ENCODE results near the gene BLOC1S2.

The BLOC1S2 gene

DNA sequence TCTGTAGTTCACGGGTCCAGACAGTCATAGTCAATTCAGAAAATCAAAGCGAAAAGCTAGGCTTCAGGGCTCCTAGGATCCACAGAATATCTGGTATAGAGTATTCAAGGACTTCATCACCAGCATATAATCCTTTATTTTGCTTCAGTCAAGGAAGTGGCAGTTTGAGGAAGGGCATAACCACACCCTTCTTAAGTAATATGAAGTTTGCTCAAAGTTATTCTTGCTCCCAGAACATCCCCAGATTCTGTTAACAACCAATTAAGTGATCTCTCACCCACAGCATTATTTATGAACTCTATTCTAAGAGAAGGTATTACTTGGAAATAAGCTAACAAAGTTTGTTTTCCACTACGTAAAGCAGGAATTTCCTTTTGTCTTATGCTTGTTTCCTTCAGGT is 32.3 kb downstream of the BLOC1S2 start:
- no peak overlapping the region for H3K4me2 ChIP-seq (ENCODE audit: low read length)
- H3K9ac ChIP-seq (ENCODE audit: low read length): no peak overlapping the region
- no peaks in the 10 kb centered on the region for H3K9me3 ChIP-seq (ENCODE audit: insufficient read depth, low read length)
- no peak for TF ChIP-seq EZH2phosphoT487 (IDR thresholded peaks at IDR 0.05; ENCODE audit: low read depth)
- H4K20me1 ChIP-seq (ENCODE audit: insufficient read depth, low read length): no peaks in the 10 kb centered on the region
- no peak overlapping the region for H3K4me3 ChIP-seq (ENCODE audit: low read length)
- no peak overlapping the region for H2AFZ ChIP-seq (ENCODE audit: low read depth, low read length)
- no peaks in the 10 kb centered on the region for H3K27me3 ChIP-seq (ENCODE audit: low read depth, low read length)
- peaks cover 20% of the 10 kb centered on the region for H3K36me3 ChIP-seq (replicated peaks; ENCODE audit: low read depth, low read length)
- no peak overlapping the region for H3K27ac ChIP-seq (ENCODE audit: low read length)
- H3K79me2 ChIP-seq (ENCODE audit: low read length): no peaks in the 10 kb centered on the region
- no peaks in the 10 kb centered on the region for H3K4me1 ChIP-seq (ENCODE audit: low read length)

DNA sequence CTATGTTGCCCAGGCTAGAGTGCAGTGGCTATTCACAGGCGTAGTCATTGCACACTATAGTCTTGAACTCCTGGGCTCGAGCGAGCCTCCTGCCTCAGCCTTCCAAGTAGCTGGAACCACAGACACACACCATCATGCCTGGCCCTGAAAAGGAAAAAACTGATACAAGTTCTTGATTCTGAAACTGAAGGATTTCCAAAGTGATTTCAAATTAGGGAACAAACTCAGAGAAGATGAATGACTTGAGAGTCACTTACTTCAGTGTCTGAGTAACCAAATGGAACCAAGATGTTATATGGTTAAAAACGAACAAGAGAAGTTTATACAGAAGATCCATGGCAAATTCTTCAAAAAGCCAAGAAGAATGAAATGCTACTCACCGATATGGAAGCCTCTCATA is 33.4 kb downstream of the BLOC1S2 start:
- Histone ChIP-seq H3K4me3 (ENCODE audit: low read length) (no peak overlapping the region), H2AFZ (ENCODE audit: low read depth, low read length) (no peak overlapping the region), H3K27ac (ENCODE audit: low read length) (no peak overlapping the region), H3K4me2 (ENCODE audit: low read length) (no peak overlapping the region), H3K9ac (ENCODE audit: low read length) (no peak overlapping the region), H4K20me1 (ENCODE audit: insufficient read depth, low read length) (no peaks in the 10 kb centered on the region), H3K27me3 (ENCODE audit: low read depth, low read length) (no peaks in the 10 kb centered on the region), H3K9me3 (ENCODE audit: insufficient read depth, low read length) (no peaks in the 10 kb centered on the region), H3K79me2 (ENCODE audit: low read length) (no peaks in the 10 kb centered on the region), H3K36me3 (replicated peaks; ENCODE audit: low read depth, low read length) (peaks cover 20% of the 10 kb centered on the region), H3K4me1 (ENCODE audit: low read length) (no peaks in the 10 kb centered on the region)
- TF ChIP-seq EZH2phosphoT487 (IDR thresholded peaks at IDR 0.05; ENCODE audit: low read depth): no peak
- TF ChIP-seq, protein P1, sequence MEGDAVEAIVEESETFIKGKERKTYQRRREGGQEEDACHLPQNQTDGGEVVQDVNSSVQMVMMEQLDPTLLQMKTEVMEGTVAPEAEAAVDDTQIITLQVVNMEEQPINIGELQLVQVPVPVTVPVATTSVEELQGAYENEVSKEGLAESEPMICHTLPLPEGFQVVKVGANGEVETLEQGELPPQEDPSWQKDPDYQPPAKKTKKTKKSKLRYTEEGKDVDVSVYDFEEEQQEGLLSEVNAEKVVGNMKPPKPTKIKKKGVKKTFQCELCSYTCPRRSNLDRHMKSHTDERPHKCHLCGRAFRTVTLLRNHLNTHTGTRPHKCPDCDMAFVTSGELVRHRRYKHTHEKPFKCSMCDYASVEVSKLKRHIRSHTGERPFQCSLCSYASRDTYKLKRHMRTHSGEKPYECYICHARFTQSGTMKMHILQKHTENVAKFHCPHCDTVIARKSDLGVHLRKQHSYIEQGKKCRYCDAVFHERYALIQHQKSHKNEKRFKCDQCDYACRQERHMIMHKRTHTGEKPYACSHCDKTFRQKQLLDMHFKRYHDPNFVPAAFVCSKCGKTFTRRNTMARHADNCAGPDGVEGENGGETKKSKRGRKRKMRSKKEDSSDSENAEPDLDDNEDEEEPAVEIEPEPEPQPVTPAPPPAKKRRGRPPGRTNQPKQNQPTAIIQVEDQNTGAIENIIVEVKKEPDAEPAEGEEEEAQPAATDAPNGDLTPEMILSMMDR (IDR thresholded peaks at IDR 0.05; ENCODE audit: low read depth, low read length): no peak

DNA sequence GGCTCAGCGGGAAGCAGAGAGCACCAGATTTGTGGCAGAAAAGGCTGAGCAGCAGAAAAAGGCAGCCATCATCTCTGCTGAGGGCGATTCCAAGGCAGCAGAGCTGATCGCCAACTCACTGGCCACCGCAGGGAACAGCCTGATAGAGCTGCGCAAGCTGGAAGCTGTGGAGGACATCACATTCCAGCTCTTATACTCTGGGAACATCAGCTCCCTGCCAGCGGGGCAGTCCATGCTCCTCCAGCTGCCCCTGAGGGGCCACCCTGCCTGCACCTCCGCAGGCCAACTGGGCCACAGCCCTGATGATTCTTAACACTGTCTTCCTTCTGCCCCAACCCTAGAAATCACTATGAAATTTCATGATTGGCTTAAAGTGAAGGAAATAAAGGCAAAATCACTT is 37.7 kb downstream of the BLOC1S2 start:
- Histone ChIP-seq H3K4me2 (ENCODE audit: low read length) (no peak overlapping the region), H2AFZ (ENCODE audit: low read depth, low read length) (no peak overlapping the region), H3K4me3 (ENCODE audit: low read length) (no peak overlapping the region), H3K9ac (ENCODE audit: low read length) (no peak overlapping the region), H3K4me1 (ENCODE audit: low read length) (no peaks in the 10 kb centered on the region), H3K27me3 (ENCODE audit: low read depth, low read length) (no peaks in the 10 kb centered on the region), H3K27ac (ENCODE audit: low read length) (no peak overlapping the region), H3K36me3 (replicated peaks; ENCODE audit: low read depth, low read length) (peaks cover 26% of the 10 kb centered on the region), H3K79me2 (ENCODE audit: low read length) (no peaks in the 10 kb centered on the region), H4K20me1 (ENCODE audit: insufficient read depth, low read length) (no peaks in the 10 kb centered on the region), H3K9me3 (ENCODE audit: insufficient read depth, low read length) (no peaks in the 10 kb centered on the region)
- TF ChIP-seq EZH2phosphoT487 (IDR thresholded peaks at IDR 0.05; ENCODE audit: low read depth): no peak
- TF ChIP-seq, protein P1 (IDR thresholded peaks at IDR 0.05; ENCODE audit: low read depth, low read length): no peak

DNA sequence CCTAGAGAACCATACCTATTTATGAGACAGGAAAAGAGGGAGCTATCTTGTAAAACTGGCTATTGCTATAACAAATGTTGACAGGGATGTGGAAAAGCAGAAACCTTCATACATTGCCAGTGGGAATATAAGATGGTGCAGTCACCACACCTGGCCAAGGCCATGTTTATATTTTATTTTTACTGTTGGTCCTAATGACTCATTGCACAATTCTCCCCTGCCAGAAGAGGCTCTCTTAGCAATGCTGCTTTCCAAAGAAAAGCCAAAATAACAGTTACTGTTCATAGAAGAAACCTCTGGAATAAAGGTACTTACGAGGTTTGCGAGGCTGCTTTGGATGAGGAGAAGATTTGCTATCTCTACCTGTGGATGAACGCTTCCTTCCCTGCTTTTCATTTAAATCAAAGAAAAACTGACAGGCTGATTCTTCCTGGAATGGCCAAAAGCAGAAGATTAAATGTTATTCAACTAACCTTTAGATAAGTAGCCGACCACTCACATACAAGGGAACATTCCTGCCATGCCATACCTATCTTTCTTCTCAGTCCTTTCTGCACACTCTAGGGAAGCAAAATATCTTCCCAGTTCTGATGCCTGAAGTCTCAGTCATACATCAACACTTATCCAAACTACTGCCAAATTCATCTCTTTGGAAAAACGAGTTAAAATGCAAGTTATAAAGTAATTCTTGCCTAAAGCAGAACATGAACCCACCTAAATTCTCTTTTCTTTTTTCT is 40.8 kb downstream of the BLOC1S2 start:
- no peaks in the 10 kb centered on the region for H3K79me2 ChIP-seq (ENCODE audit: low read length)
- H3K9ac ChIP-seq (ENCODE audit: low read length): no peak overlapping the region
- no peaks in the 10 kb centered on the region for H3K27me3 ChIP-seq (ENCODE audit: low read depth, low read length)
- H3K27ac ChIP-seq (ENCODE audit: low read length): no peak overlapping the region
- H4K20me1 ChIP-seq (ENCODE audit: insufficient read depth, low read length): no peaks in the 10 kb centered on the region
- no peaks in the 10 kb centered on the region for H3K4me1 ChIP-seq (ENCODE audit: low read length)
- no peak for TF ChIP-seq EZH2phosphoT487 (IDR thresholded peaks at IDR 0.05; ENCODE audit: low read depth)
- TF ChIP-seq, protein P1 (IDR thresholded peaks at IDR 0.05; ENCODE audit: low read depth, low read length): no peak
- H3K4me2 ChIP-seq (ENCODE audit: low read length): no peak overlapping the region
- H2AFZ ChIP-seq (ENCODE audit: low read depth, low read length): no peak overlapping the region
- H3K36me3 ChIP-seq (replicated peaks; ENCODE audit: low read depth, low read length): peaks cover 27% of the 10 kb centered on the region
- no peaks in the 10 kb centered on the region for H3K9me3 ChIP-seq (ENCODE audit: insufficient read depth, low read length)
- H3K4me3 ChIP-seq (ENCODE audit: low read length): no peak overlapping the region

Measured in OCI-LY3 (cell line).